ENCODE results near the gene RNF151.

DNA sequence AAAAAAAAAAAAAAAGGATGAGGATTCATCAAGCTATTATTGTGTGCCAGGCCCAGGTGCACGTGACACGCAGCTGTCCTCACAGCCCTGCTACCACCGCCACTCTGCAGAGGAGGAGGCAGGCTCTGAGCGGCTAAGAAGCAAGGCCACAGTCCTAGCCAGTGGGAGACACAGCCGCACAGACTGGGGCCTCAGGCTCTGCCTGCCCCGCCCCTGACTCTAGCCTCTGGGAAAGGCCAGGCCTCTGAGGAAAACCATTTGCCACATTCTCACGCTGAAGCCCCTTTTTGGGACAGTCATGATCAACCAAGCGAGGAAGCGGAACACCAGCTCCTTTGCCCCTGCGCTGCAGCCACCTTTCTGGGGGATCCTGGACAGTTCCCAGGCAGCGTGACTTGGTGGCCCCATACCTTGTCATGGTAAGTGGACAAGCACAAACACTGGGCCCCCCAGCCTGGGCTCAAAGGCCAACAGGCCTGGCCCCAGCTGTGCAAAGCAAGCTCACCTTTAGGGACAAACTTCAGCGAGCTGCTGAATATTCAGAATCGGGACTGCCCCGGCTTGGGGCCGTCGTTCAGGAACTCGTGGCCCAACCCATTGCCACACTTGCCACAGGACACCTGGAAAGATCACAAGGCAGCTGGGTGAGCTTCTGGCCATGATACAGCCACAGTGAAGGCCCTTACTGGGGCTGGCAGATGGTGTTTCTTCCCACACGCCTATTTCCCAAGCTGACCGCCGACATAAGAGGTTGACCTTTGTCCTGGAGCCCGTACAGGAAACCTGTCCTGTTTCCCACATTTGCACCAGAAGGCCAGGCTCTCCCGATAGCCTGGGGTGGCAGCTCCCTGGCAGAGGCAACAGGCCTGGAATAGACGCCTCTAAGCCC, 26.1 kb upstream of the RNF151 start:
- TF ChIP-seq CTCF (IDR thresholded peaks at IDR 0.05) (no peak), EP300 (IDR thresholded peaks at IDR 0.05) (no peak), POLR2AphosphoS5 (IDR thresholded peaks at IDR 0.05) (no peak)
